ENCODE data around the gene BTBD9. TPM values are rescaled to one million over a fixed set of nuclear protein-coding genes. Genes with fewer than 3 reads are reported as not detected.
"Not testable (repeated sequence)": the region's sequence is repeated elsewhere in the genome, so short reads cannot be mapped to it uniquely, and the experiment has no call there.

The BTBD9 gene
- total RNA-seq, 1 experiment from 2014 or later = 19.4 TPM

DNA sequence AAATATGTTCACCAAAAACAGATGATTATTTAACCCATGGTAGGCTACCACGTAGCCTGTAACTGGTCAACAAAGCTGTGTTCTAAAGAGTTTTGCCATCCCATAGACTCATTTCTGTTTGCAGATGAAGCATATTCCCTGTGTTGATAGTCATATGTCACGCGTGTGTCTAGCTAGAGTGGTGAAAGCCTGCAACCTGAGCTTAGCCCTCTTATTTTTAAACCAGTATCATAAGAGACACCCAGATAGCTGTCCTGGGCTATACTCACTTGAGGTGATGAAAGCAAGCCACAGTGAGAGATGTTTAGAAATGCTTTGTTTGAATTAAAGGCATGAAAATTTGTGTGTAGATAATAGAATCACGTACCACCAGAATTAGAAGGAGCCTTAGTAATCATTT, 512.4 kb downstream of the BTBD9 start:
- H3K4me3 Mint-ChIP-seq (ENCODE audit: low read depth, unreplicated experiment) = no peak overlapping the region
- no peaks in the 10 kb centered on the region for H3K4me1 Mint-ChIP-seq (ENCODE audit: low read depth, unreplicated experiment)
- H3K36me3 Mint-ChIP-seq (ENCODE audit: insufficient read depth, unreplicated experiment) = peaks cover 7% of the 10 kb centered on the region
- H3K9me3 Mint-ChIP-seq (ENCODE audit: low read depth, unreplicated experiment) = no peaks in the 10 kb centered on the region
- intact Hi-C loops (cut with micrococcal nuclease; ENCODE audit: unreplicated experiment) = no loop called here
- TF ChIP-seq, protein P1, sequence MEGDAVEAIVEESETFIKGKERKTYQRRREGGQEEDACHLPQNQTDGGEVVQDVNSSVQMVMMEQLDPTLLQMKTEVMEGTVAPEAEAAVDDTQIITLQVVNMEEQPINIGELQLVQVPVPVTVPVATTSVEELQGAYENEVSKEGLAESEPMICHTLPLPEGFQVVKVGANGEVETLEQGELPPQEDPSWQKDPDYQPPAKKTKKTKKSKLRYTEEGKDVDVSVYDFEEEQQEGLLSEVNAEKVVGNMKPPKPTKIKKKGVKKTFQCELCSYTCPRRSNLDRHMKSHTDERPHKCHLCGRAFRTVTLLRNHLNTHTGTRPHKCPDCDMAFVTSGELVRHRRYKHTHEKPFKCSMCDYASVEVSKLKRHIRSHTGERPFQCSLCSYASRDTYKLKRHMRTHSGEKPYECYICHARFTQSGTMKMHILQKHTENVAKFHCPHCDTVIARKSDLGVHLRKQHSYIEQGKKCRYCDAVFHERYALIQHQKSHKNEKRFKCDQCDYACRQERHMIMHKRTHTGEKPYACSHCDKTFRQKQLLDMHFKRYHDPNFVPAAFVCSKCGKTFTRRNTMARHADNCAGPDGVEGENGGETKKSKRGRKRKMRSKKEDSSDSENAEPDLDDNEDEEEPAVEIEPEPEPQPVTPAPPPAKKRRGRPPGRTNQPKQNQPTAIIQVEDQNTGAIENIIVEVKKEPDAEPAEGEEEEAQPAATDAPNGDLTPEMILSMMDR (IDR thresholded peaks at IDR 0.05; ENCODE audit: unreplicated experiment) = no peak
- no peak overlapping the region for H3K27ac Mint-ChIP-seq (ENCODE audit: unreplicated experiment)
- CTCF ChIA-PET = no interaction called here
- DNase-seq = no peak
- no peaks in the 10 kb centered on the region for H3K27me3 Mint-ChIP-seq (ENCODE audit: unreplicated experiment)
- no TSS peak for BruUV-seq (replicated peaks)

- H3K27ac Mint-ChIP-seq (ENCODE audit: unreplicated experiment); H3K4me1 Mint-ChIP-seq (ENCODE audit: low read depth, unreplicated experiment); H3K9me3 Mint-ChIP-seq (ENCODE audit: low read depth, unreplicated experiment); BruUV-seq (replicated peaks); DNase-seq; H3K4me3 Mint-ChIP-seq (ENCODE audit: low read depth, unreplicated experiment); intact Hi-C loops (cut with micrococcal nuclease; ENCODE audit: unreplicated experiment); H3K27me3 Mint-ChIP-seq (ENCODE audit: unreplicated experiment): not testable (repeated sequence)
- H3K36me3 Mint-ChIP-seq (ENCODE audit: insufficient read depth, unreplicated experiment) = peaks cover 15% of the 10 kb centered on the region
- CTCF ChIA-PET = interaction anchor here (1.9 kb wide), 1 partner anchor 12 kb away, joined by 7 read pairs; no protein-coding TSS in a partner anchor
Observed at GRCh38 chr6:38124224-38124926, 515.4 kb downstream of the BTBD9 start.

DNA sequence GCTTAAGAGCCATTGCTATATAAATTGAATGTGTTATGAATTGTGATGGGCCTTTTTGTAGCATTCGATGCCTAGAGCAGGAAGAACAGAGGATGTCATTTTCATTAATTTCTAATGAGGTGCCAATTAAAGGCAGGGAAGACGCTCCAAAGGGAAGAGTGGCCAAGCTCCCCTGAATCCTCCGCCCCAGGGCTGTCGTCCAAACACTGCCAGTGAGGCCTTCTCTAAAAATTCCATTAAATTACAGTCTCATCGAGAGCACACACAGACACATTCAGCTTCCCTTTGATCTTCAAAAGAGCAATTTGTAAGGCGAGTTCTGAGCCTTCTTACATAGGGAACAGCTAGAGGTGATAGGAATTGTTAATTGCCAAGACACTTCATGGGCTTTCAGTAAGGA, 520.2 kb downstream of the BTBD9 start:
- CTCF ChIA-PET = interaction anchor here (0.6 kb wide), 2 partner anchors 31 to 494 kb away, joined by 3 to 6 read pairs; no protein-coding TSS in a partner anchor
- Mint-ChIP-seq H3K36me3 (ENCODE audit: insufficient read depth, unreplicated experiment) (peaks cover 26% of the 10 kb centered on the region), H3K4me3 (ENCODE audit: low read depth, unreplicated experiment) (no peak overlapping the region), H3K9me3 (ENCODE audit: low read depth, unreplicated experiment) (no peaks in the 10 kb centered on the region), H3K27ac (ENCODE audit: unreplicated experiment) (no peak overlapping the region), H3K27me3 (ENCODE audit: unreplicated experiment) (no peaks in the 10 kb centered on the region), H3K4me1 (ENCODE audit: low read depth, unreplicated experiment) (no peaks in the 10 kb centered on the region)
- DNase-seq = no peak
- TF ChIP-seq, protein P1 (IDR thresholded peaks at IDR 0.05; ENCODE audit: unreplicated experiment) = no peak
- BruUV-seq (replicated peaks) = no TSS peak
- intact Hi-C loops (cut with micrococcal nuclease; ENCODE audit: unreplicated experiment) = no loop called here

- Mint-ChIP-seq H3K4me3 (ENCODE audit: low read depth, unreplicated experiment) (no peak overlapping the region), H3K9me3 (ENCODE audit: low read depth, unreplicated experiment) (no peaks in the 10 kb centered on the region), H3K36me3 (ENCODE audit: insufficient read depth, unreplicated experiment) (peaks cover 25% of the 10 kb centered on the region), H3K27ac (ENCODE audit: unreplicated experiment) (no peak overlapping the region), H3K27me3 (ENCODE audit: unreplicated experiment) (no peaks in the 10 kb centered on the region), H3K4me1 (ENCODE audit: low read depth, unreplicated experiment) (no peaks in the 10 kb centered on the region)
- TF ChIP-seq, protein P1 (IDR thresholded peaks at IDR 0.05; ENCODE audit: unreplicated experiment) = no peak
- CTCF ChIA-PET = interaction anchor here (0.6 kb wide), 1 partner anchor 75 kb away, joined by 3 read pairs; no protein-coding TSS in a partner anchor
- intact Hi-C loops (cut with micrococcal nuclease; ENCODE audit: unreplicated experiment) = no loop called here
- BruUV-seq (replicated peaks) = no TSS peak
- no peak for DNase-seq
Observed at GRCh38 chr6:38118791-38119365, 520.9 kb downstream of the BTBD9 start.

Other genes with a start within 250 kb of the BTBD9 start
- gene GLO1, start 63.2 kb upstream of the BTBD9 start, total RNA-seq (2022) = 137 and 147 TPM in 2 replicates
- gene DNAH8, start 75.4 kb upstream of the BTBD9 start, total RNA-seq (2022) = 0.05 TPM in 1 of 2 replicates, not detected in the other

Data from Calu3 (cell line).